ENCODE data around the gene PRRT1B.

GRCh38 chr9:131525643-131526565, 19.4 kb upstream of the PRRT1B start:
- TF ChIP-seq, protein P1, sequence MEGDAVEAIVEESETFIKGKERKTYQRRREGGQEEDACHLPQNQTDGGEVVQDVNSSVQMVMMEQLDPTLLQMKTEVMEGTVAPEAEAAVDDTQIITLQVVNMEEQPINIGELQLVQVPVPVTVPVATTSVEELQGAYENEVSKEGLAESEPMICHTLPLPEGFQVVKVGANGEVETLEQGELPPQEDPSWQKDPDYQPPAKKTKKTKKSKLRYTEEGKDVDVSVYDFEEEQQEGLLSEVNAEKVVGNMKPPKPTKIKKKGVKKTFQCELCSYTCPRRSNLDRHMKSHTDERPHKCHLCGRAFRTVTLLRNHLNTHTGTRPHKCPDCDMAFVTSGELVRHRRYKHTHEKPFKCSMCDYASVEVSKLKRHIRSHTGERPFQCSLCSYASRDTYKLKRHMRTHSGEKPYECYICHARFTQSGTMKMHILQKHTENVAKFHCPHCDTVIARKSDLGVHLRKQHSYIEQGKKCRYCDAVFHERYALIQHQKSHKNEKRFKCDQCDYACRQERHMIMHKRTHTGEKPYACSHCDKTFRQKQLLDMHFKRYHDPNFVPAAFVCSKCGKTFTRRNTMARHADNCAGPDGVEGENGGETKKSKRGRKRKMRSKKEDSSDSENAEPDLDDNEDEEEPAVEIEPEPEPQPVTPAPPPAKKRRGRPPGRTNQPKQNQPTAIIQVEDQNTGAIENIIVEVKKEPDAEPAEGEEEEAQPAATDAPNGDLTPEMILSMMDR (conservative IDR thresholded peaks at IDR 0.05; ENCODE audit: low read depth, low read length) = no peak
- TF ChIP-seq RFX5 (IDR thresholded peaks at IDR 0.05; ENCODE audit: low read depth, low read length) (no peak), SMC3 (IDR thresholded peaks at IDR 0.05; ENCODE audit: low read depth, low read length) (no peak), RCOR1 (IDR thresholded peaks at IDR 0.05; ENCODE audit: insufficient replicate concordance, low read length) (no peak), POLR2A (IDR thresholded peaks at IDR 0.05; ENCODE audit: low read depth, low read length) (no peak), ELK1 (IDR thresholded peaks at IDR 0.05; ENCODE audit: borderline replicate concordance, low read depth, low read length) (no peak), MXI1 (IDR thresholded peaks at IDR 0.05; ENCODE audit: borderline replicate concordance, low read depth, low read length) (no peak), CHD1 (IDR thresholded peaks at IDR 0.05; ENCODE audit: low read depth, low read length) (no peak), FOS (IDR thresholded peaks at IDR 0.05; ENCODE audit: low read depth, low read length) (no peak), CEBPB (IDR thresholded peaks at IDR 0.05; ENCODE audit: low read depth, low read length) (no peak)
- TF ChIP-seq, protein P2, sequence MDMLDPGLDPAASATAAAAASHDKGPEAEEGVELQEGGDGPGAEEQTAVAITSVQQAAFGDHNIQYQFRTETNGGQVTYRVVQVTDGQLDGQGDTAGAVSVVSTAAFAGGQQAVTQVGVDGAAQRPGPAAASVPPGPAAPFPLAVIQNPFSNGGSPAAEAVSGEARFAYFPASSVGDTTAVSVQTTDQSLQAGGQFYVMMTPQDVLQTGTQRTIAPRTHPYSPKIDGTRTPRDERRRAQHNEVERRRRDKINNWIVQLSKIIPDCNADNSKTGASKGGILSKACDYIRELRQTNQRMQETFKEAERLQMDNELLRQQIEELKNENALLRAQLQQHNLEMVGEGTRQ (IDR thresholded peaks at IDR 0.05; ENCODE audit: low read depth, low read length) = no peak

Measured in IMR-90 (cell line).